ENCODE data around the gene KLF11.
"Not testable (repeated sequence)": the region's sequence is repeated elsewhere in the genome, so short reads cannot be mapped to it uniquely, and the experiment has no call there.

GRCh38 chr2:10030798-10031197 lies 12.6 kb upstream of the KLF11 start:
- not testable (repeated sequence) for TF ChIP-seq CTCF, POLR2A (IDR thresholded peaks at IDR 0.05)

All from suprapubic skin (tissue), 3 donors.